GM23338 (cell line): ENCODE data around the gene VSX1. TPM values are rescaled to one million over a fixed set of nuclear protein-coding genes. Genes with fewer than 3 reads are reported as not detected.

Source experiments
- ATAC-seq: fragments of 200-7000 bp; cut with Tn5 transposase; 3 replicates; pipeline ENCODE4 v1.9.1; 2020
- DNase-seq: peaks from one replicate; pipeline ENCODE4 v3.0.0-alpha.2; 2015; ENCODE audit warnings: low spot score
- H2AFZ ChIP-seq: fragments of 200-600 bp; sonication (generic); 2 replicates; pipeline ENCODE4 v1.8.0; 2016; ENCODE audit warnings: antibody characterized with exemption, mild to moderate bottlenecking, moderate library complexity
- H3F3A ChIP-seq: fragments of 200-600 bp; sonication (generic); replicated peaks from 2 replicates; pipeline ENCODE4 v1.8.0; 2017; ENCODE audit warnings: antibody characterized with exemption, mixed run types, low read depth
- H3K27ac ChIP-seq: fragments of 200-600 bp; sonication (generic); 2 replicates; pipeline ENCODE4 v1.6.1; 2016; ENCODE audit warnings: low read depth
- H3K27me3 ChIP-seq: fragments of 200-600 bp; sonication (generic); 2 replicates; pipeline ENCODE4 v1.8.0; 2016; ENCODE audit warnings: mild to moderate bottlenecking, mixed run types, moderate library complexity; ENCODE audit not compliant: insufficient read depth
- H3K36me3 ChIP-seq: fragments of 200-600 bp; sonication (generic); 2 replicates; pipeline ENCODE4 v1.8.0; 2016; ENCODE audit warnings: mild to moderate bottlenecking; ENCODE audit not compliant: insufficient read depth
- H3K4me1 ChIP-seq: fragments of 200-600 bp; sonication (generic); 2 replicates; pipeline ENCODE4 v1.8.0; 2016; ENCODE audit warnings: mild to moderate bottlenecking, moderate library complexity; ENCODE audit not compliant: insufficient read depth
- H3K4me2 ChIP-seq: fragments of 200-600 bp; sonication (generic); 2 replicates; pipeline ENCODE4 v1.7.1; 2017; ENCODE audit warnings: mixed run types
- H3K4me3 ChIP-seq: fragments of 200-600 bp; sonication (generic); 2 replicates; pipeline ENCODE4 v1.6.1; 2016; ENCODE audit warnings: mixed run types
- H3K79me2 ChIP-seq: fragments of 200-600 bp; sonication (generic); replicated peaks from 2 replicates; pipeline ENCODE4 v1.8.0; 2017; ENCODE audit warnings: mild to moderate bottlenecking; ENCODE audit not compliant: insufficient read depth
- H3K9me2 ChIP-seq: fragments of 200-600 bp; sonication (generic); 2 replicates; pipeline ENCODE4 v1.8.0; 2017; ENCODE audit not compliant: insufficient read depth
- H4K20me1 ChIP-seq: fragments of 200-600 bp; sonication (generic); replicated peaks from 2 replicates; pipeline ENCODE4 v1.8.0; 2017; ENCODE audit warnings: mild to moderate bottlenecking; ENCODE audit not compliant: insufficient read depth
- H3K27ac Mint-ChIP-seq: 2 replicates; pipeline ENCODE4 v1.8.0; 2020; ENCODE audit warnings: inconsistent platforms, mild to moderate bottlenecking, moderate library complexity, mixed read lengths
- H3K27me3 Mint-ChIP-seq: 3 replicates; pipeline ENCODE4 v1.8.0; 2022; ENCODE audit warnings: low read depth, mild to moderate bottlenecking, moderate library complexity, mixed read lengths, inconsistent platforms; ENCODE audit not compliant: insufficient read depth, poor library complexity
- H3K36me3 Mint-ChIP-seq: 3 replicates; pipeline ENCODE4 v1.8.0; 2021; ENCODE audit warnings: low read depth, mild to moderate bottlenecking, inconsistent platforms, moderate library complexity, mixed read lengths
- H3K4me1 Mint-ChIP-seq: 3 replicates; pipeline ENCODE4 v1.8.0; 2020; ENCODE audit warnings: mild to moderate bottlenecking, inconsistent platforms, mixed read lengths
- H3K4me3 Mint-ChIP-seq: 3 replicates; pipeline ENCODE4 v1.8.0; 2021; ENCODE audit warnings: moderate library complexity, mild to moderate bottlenecking, inconsistent platforms, mixed read lengths
- H3K9me3 Mint-ChIP-seq: 3 replicates; pipeline ENCODE4 v1.8.0; 2020; ENCODE audit warnings: moderate library complexity, mild to moderate bottlenecking, inconsistent platforms, mixed read lengths
- CREB1 ChIP-seq: fragments of 250-450 bp; sonication (Bioruptor Pico); IDR thresholded peaks from 2 replicates; pipeline ENCODE4 v1.5.0; 2020; ENCODE audit warnings: low read depth, mild to moderate bottlenecking, moderate library complexity
- EZH2 ChIP-seq: fragments of 200-600 bp; sonication (generic); IDR thresholded peaks from one replicate; pipeline ENCODE4 v1.8.0; 2017; ENCODE audit warnings: antibody characterized with exemption, mild to moderate bottlenecking, low read depth; ENCODE audit not compliant: unreplicated experiment
- EZH2phosphoT487 ChIP-seq: fragments of 200-600 bp; sonication (generic); IDR thresholded peaks from one replicate; pipeline ENCODE4 v1.8.1; 2018; ENCODE audit warnings: antibody characterized with exemption; ENCODE audit not compliant: unreplicated experiment
- NANOG ChIP-seq: IDR thresholded peaks from 2 replicates; pipeline ENCODE4 v1.6.1; 2016; ENCODE audit warnings: antibody characterized with exemption, borderline replicate concordance
- POLR2AphosphoS5 ChIP-seq: IDR thresholded peaks from 2 replicates; pipeline ENCODE4 v1.6.1; 2016; ENCODE audit warnings: antibody characterized with exemption, low read depth
- STAT1 ChIP-seq: IDR thresholded peaks from one replicate; pipeline ENCODE4 v1.6.1; 2016; ENCODE audit warnings: antibody characterized with exemption; ENCODE audit not compliant: unreplicated experiment
- polyA plus RNA-seq: library from polyadenylated mRNA; unstranded; fragments of >200 nt; fragmentation: Nextera tagmentation; extraction: Ambion mirVana; gene quantifications from 2 replicates; pipeline ENCODE4 v1.2.1, GENCODE V29; 2016
- total RNA-seq: library from RNA; depleted of rRNA; stranded (reverse); fragments of >200 nt; shearing (Covaris generic); gene quantifications from 2 replicates; pipeline ENCODE4 v1.2.3, GENCODE V29; 2014
- TF ChIP-seq, protein P1 (sequence below): IDR thresholded peaks from one replicate; pipeline ENCODE4 v1.6.1; 2018; ENCODE audit warnings: antibody characterized with exemption; ENCODE audit not compliant: unreplicated experiment
- TF ChIP-seq, protein P2 (sequence below): IDR thresholded peaks from 2 replicates; pipeline ENCODE4 v1.6.1; 2016; ENCODE audit warnings: antibody characterized with exemption
- TF ChIP-seq, protein P3 (sequence below): fragments of 250-450 bp; sonication (Bioruptor Pico); IDR thresholded peaks from 2 replicates; pipeline ENCODE4 v1.5.0; 2020; ENCODE audit warnings: mild to moderate bottlenecking, moderate library complexity

VSX1 gene
- total and polyA plus RNA-seq, 2 experiments from 2014 or later, result 0.73 TPM; not detected in 1

DNA sequence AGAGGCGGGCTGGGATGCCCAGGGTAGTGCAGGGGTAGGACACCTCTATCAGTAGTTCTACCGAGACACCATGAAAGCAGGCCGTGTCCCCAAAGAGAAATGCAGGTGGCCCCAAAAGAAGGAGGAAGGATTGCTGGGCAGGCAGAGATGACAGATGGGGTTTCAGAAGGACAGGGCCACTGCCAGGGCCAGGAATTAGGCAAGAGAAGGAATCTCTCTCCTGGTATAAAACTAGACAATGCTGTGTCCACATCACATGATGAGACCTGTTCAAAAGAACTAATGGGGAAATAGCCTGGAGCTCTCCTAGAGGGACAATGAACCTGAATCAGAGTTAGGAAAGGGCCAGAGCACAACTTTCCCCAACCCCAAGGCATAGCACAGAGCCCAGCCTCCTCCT, 21.6 kb upstream of the VSX1 start:
- no peaks in the 10 kb centered on the region for H3K4me1 Mint-ChIP-seq
- H3K27ac Mint-ChIP-seq, result no peak overlapping the region

More for the DNA sequence above, 21.6 kb upstream of the VSX1 start:
- Histone ChIP-seq H3K9me2 (no peaks in the 10 kb centered on the region), H3K4me3 (no peak overlapping the region), H3K36me3 (no peaks in the 10 kb centered on the region), H3K4me2 (no peak overlapping the region), H3K27me3 (no peaks in the 10 kb centered on the region), H3K79me2 (no peaks in the 10 kb centered on the region), H4K20me1 (no peaks in the 10 kb centered on the region), H3K4me1 (no peaks in the 10 kb centered on the region), H2AFZ (no peak overlapping the region), H3F3A (no peaks in the 10 kb centered on the region), H3K27ac (no peak overlapping the region)
- TF ChIP-seq POLR2AphosphoS5 (no peak), STAT1 (no peak), EZH2phosphoT487 (no peak), EZH2 (no peak), NANOG (no peak), CREB1 (no peak)
- TF ChIP-seq, protein P1, sequence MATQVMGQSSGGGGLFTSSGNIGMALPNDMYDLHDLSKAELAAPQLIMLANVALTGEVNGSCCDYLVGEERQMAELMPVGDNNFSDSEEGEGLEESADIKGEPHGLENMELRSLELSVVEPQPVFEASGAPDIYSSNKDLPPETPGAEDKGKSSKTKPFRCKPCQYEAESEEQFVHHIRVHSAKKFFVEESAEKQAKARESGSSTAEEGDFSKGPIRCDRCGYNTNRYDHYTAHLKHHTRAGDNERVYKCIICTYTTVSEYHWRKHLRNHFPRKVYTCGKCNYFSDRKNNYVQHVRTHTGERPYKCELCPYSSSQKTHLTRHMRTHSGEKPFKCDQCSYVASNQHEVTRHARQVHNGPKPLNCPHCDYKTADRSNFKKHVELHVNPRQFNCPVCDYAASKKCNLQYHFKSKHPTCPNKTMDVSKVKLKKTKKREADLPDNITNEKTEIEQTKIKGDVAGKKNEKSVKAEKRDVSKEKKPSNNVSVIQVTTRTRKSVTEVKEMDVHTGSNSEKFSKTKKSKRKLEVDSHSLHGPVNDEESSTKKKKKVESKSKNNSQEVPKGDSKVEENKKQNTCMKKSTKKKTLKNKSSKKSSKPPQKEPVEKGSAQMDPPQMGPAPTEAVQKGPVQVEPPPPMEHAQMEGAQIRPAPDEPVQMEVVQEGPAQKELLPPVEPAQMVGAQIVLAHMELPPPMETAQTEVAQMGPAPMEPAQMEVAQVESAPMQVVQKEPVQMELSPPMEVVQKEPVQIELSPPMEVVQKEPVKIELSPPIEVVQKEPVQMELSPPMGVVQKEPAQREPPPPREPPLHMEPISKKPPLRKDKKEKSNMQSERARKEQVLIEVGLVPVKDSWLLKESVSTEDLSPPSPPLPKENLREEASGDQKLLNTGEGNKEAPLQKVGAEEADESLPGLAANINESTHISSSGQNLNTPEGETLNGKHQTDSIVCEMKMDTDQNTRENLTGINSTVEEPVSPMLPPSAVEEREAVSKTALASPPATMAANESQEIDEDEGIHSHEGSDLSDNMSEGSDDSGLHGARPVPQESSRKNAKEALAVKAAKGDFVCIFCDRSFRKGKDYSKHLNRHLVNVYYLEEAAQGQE, result no peak
- TF ChIP-seq, protein P2, sequence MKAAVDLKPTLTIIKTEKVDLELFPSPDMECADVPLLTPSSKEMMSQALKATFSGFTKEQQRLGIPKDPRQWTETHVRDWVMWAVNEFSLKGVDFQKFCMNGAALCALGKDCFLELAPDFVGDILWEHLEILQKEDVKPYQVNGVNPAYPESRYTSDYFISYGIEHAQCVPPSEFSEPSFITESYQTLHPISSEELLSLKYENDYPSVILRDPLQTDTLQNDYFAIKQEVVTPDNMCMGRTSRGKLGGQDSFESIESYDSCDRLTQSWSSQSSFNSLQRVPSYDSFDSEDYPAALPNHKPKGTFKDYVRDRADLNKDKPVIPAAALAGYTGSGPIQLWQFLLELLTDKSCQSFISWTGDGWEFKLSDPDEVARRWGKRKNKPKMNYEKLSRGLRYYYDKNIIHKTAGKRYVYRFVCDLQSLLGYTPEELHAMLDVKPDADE, result no peak
- TF ChIP-seq, protein P3, sequence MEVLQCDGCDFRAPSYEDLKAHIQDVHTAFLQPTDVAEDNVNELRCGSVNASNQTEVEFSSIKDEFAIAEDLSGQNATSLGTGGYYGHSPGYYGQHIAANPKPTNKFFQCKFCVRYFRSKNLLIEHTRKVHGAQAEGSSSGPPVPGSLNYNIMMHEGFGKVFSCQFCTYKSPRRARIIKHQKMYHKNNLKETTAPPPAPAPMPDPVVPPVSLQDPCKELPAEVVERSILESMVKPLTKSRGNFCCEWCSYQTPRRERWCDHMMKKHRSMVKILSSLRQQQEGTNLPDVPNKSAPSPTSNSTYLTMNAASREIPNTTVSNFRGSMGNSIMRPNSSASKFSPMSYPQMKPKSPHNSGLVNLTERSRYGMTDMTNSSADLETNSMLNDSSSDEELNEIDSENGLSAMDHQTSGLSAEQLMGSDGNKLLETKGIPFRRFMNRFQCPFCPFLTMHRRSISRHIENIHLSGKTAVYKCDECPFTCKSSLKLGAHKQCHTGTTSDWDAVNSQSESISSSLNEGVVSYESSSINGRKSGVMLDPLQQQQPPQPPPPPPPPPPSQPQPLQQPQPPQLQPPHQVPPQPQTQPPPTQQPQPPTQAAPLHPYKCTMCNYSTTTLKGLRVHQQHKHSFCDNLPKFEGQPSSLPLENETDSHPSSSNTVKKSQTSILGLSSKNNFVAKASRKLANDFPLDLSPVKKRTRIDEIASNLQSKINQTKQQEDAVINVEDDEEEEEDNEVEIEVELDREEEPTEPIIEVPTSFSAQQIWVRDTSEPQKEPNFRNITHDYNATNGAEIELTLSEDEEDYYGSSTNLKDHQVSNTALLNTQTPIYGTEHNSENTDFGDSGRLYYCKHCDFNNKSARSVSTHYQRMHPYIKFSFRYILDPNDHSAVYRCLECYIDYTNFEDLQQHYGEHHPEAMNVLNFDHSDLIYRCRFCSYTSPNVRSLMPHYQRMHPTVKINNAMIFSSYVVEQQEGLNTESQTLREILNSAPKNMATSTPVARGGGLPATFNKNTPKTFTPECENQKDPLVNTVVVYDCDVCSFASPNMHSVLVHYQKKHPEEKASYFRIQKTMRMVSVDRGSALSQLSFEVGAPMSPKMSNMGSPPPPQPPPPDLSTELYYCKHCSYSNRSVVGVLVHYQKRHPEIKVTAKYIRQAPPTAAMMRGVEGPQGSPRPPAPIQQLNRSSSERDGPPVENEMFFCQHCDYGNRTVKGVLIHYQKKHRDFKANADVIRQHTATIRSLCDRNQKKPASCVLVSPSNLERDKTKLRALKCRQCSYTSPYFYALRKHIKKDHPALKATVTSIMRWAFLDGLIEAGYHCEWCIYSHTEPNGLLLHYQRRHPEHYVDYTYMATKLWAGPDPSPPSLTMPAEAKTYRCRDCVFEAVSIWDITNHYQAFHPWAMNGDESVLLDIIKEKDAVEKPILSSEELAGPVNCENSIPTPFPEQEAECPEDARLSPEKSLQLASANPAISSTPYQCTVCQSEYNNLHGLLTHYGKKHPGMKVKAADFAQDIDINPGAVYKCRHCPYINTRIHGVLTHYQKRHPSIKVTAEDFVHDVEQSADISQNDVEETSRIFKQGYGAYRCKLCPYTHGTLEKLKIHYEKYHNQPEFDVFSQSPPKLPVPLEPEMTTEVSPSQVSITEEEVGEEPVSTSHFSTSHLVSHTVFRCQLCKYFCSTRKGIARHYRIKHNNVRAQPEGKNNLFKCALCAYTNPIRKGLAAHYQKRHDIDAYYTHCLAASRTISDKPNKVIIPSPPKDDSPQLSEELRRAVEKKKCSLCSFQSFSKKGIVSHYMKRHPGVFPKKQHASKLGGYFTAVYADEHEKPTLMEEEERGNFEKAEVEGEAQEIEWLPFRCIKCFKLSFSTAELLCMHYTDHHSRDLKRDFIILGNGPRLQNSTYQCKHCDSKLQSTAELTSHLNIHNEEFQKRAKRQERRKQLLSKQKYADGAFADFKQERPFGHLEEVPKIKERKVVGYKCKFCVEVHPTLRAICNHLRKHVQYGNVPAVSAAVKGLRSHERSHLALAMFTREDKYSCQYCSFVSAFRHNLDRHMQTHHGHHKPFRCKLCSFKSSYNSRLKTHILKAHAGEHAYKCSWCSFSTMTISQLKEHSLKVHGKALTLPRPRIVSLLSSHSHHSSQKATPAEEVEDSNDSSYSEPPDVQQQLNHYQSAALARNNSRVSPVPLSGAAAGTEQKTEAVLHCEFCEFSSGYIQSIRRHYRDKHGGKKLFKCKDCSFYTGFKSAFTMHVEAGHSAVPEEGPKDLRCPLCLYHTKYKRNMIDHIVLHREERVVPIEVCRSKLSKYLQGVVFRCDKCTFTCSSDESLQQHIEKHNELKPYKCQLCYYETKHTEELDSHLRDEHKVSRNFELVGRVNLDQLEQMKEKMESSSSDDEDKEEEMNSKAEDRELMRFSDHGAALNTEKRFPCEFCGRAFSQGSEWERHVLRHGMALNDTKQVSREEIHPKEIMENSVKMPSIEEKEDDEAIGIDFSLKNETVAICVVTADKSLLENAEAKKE (CRISPR knock-in tag), result no peak
- ATAC-seq (no peak), DNase-seq (no peak)
- H3K36me3 Mint-ChIP-seq, result no peaks in the 10 kb centered on the region
- peaks cover 7% of the 10 kb centered on the region; the same call in 2 of the 3 replicates for H3K9me3 Mint-ChIP-seq
- H3K27me3 Mint-ChIP-seq, result peaks cover under 1% of the 10 kb centered on the region
- H3K4me3 Mint-ChIP-seq, result no peak overlapping the region
